ENCODE measurements around the gene ADAMTSL4. TPM values are rescaled to one million over a fixed set of nuclear protein-coding genes. Genes with fewer than 3 reads are reported as not detected.

ADAMTSL4 gene
- total and polyA plus RNA-seq, 7 donors: 7.4 to 109 (median 25.4) TPM

DNA sequence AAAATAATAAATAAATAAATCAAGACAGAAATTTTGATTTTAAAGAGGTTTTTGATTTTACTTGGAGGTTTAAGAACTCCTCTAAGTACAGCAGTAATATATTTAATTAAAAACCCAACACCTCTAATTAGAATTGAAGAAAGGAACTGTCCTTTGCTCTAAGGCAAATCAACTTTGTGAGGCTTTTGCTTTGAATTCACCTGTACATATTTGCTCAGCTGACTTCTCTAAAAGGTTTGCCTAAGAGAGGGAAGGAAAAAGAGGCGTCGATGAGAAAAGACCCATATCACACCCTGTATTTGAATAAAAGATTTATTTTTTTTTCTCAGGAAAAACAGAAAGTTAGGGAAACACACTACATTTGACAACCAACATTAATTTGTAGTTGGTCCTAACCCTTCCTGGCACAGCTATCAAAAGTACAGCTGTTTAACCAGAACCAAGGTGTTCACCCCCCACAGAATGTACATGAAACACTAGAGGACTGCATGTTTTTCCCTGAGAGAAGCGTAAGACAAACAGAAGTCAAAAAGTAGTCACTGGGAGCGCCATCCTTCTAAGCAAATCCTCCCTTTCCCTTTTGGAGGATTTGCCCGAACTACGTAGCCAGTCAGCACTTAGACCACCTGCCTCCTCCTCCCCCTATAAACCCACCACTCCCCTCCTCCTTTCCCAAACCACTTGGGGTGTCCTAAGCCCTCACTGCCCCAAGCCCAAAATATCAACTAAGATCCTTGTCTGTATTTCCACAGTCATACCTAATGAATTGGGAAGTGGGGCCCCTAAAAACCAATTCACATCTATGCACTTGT, 25.3 kb downstream of the ADAMTSL4 start:
- no peak for TF ChIP-seq CTCF (IDR thresholded peaks at IDR 0.05)
- WGBS, 3 donors: 23 to 43% (median 32%) methylated on average over 6 of the region's 6 CpGs
- Histone ChIP-seq H3K9me3 (no peaks in the 10 kb centered on the region), H3K4me1 (peaks cover 43% of the 10 kb centered on the region), H3K27me3 (ENCODE audit: insufficient read depth in 3 of 3, low read length in 2 of 3) (no peaks in the 10 kb centered on the region), H3K4me3 (peak overlapping the region; percentile 92), H3K27ac (peak overlapping the region; percentile 100), H3K36me3 (ENCODE audit: insufficient read depth in 1 of 2, low read depth in 1 of 2) (peaks cover 18 to 73% of the 10 kb centered on the region in 2 donors)
- ATAC-seq (no peak), DNase-seq (no peak)
- intact Hi-C loops (cut with DNase I): loop anchor here (5.0 kb wide), 1 partner anchor 48 kb away; no protein-coding TSS in a partner anchor

DNA sequence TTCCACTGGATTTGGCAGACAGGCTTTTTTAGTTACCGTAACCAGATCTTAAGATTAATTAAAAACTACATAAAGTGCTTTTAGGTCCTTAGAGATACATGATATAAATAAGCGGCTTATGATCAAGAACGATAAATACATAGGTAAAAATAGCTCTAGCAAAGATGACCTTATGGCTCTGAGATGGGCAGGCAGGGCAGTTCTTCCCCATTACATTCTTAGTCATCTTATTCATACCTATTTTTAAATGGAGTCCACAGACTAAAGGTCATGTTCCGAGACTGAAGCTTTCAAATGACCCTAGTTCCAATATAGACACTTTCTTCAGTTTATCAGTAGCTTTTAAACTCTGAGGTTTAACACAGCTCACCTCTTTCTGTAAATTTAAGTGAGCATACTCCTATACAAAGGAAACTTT, 25.9 kb downstream of the ADAMTSL4 start:
- WGBS, 3 donors: 10 to 14% (median 11%) methylated on average over 4 of the region's 4 CpGs
- TF ChIP-seq CTCF (IDR thresholded peaks at IDR 0.05): no peak
- H3K27ac ChIP-seq: peak overlapping the region; percentile 100
- peaks cover 18 to 73% of the 10 kb centered on the region in 2 donors for H3K36me3 ChIP-seq (ENCODE audit: insufficient read depth in 1 of 2, low read depth in 1 of 2)
- DNase-seq: peak in 1 of 2 donors; percentile 51
- intact Hi-C loops (cut with DNase I): loop anchor here (5.0 kb wide), 1 partner anchor 47 kb away; no protein-coding TSS in a partner anchor
- no peaks in the 10 kb centered on the region for H3K27me3 ChIP-seq (ENCODE audit: insufficient read depth in 3 of 3, low read length in 2 of 3)
- H3K4me3 ChIP-seq: peak overlapping the region; percentile 92
- ATAC-seq: peak; percentile 53 to 68 (median 63)
- H3K4me1 ChIP-seq: peaks cover 37% of the 10 kb centered on the region
- no peaks in the 10 kb centered on the region for H3K9me3 ChIP-seq

DNA sequence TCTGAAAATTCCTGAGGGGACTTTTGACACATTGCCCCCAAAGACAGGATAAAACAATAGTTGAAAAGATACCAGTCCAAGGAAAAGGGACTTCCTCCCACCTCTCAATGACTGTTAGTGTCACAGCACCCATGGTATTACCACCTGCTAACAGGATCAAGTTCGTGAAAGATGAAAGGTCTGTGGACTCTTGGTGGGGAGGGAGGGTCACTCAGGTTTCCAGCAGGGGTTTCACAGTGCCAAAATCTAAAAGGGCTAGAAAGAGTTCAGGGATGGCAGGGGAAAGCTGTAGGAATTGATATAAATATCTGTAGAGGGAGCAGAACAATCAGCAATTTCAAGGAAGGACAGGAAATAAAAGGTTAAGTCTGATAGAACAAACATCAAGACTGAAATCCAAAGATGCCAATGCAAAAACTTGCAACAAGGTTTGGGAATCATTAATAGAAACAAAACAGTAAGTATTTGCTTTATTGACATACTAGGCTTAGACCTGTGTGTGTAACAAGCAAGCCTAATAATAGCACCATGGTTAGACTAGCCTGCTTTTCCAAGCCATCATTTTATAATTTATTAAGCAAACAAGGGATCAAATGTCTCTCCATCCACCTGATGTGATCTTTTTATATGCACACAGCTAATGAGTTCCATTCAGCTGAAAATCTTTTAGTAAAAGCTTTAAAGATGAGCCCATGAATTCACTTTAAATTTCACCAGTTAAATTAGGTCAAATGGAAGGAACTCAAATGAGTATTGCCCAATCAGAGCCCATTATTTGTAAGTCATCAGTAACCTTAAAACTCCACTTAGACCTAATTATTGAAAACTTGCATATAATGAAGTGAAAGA, 26.5 kb downstream of the ADAMTSL4 start:
- 0 to 3% (median 3%) methylated on average over 1 of the region's 1 CpG for WGBS, 3 donors
- Histone ChIP-seq H3K27me3 (ENCODE audit: insufficient read depth in 3 of 3, low read length in 2 of 3) (no peaks in the 10 kb centered on the region), H3K4me3 (peak overlapping the region; percentile 92), H3K4me1 (peaks cover 41% of the 10 kb centered on the region), H3K36me3 (ENCODE audit: insufficient read depth in 1 of 2, low read depth in 1 of 2) (peaks cover 18 to 71% of the 10 kb centered on the region in 2 donors), H3K27ac (peak overlapping the region; percentile 100), H3K9me3 (no peaks in the 10 kb centered on the region)
- intact Hi-C loops (cut with DNase I): loop anchor here (5.0 kb wide), 1 partner anchor 47 kb away; no protein-coding TSS in a partner anchor
- DNase-seq: no peak
- TF ChIP-seq CTCF (IDR thresholded peaks at IDR 0.05): no peak
- ATAC-seq: peak; percentile 23 to 62 (median 56)

- H3K36me3 ChIP-seq (ENCODE audit: insufficient read depth in 1 of 2, low read depth in 1 of 2): peaks cover 18 to 65% of the 10 kb centered on the region in 2 donors
- 0 to 3% (median 1%) methylated on average over 4 of the region's 4 CpGs for WGBS, 3 donors
- intact Hi-C loops (cut with DNase I): loop anchor here (5.0 kb wide), 1 partner anchor 46 kb away; no protein-coding TSS in a partner anchor
These were observed 27.1 kb downstream of the ADAMTSL4 start for GRCh38 chr1:150576367-150576711.

More at GRCh38 chr1:150576367-150576711, 27.1 kb downstream of the ADAMTSL4 start:
- Histone ChIP-seq H3K4me1 (peaks cover 41% of the 10 kb centered on the region), H3K27me3 (ENCODE audit: insufficient read depth in 3 of 3, low read length in 2 of 3) (no peaks in the 10 kb centered on the region), H3K9me3 (no peaks in the 10 kb centered on the region), H3K4me3 (peak overlapping the region; percentile 92), H3K27ac (peak overlapping the region; percentile 100)
- no peak for TF ChIP-seq CTCF (IDR thresholded peaks at IDR 0.05)
- ATAC-seq: no peak
- DNase-seq: no peak

Data from psoas muscle (tissue), 8 donors.